G401.6 (cell line): Measurements from ENCODE around the gene TBPL2.
A peak's percentile ranks its signal among the peaks of the same experiment; 100 is the strongest.
"Not testable (repeated sequence)": the region's sequence is repeated elsewhere in the genome, so short reads cannot be mapped to it uniquely, and the experiment has no call there.

Source experiments
- FAIRE-seq: peaks from 2 replicates; lab custom pipeline; 2012; peaks lifted over from hg19 to GRCh38; lab: Jason Lieb, UNC

TBPL2 gene

DNA sequence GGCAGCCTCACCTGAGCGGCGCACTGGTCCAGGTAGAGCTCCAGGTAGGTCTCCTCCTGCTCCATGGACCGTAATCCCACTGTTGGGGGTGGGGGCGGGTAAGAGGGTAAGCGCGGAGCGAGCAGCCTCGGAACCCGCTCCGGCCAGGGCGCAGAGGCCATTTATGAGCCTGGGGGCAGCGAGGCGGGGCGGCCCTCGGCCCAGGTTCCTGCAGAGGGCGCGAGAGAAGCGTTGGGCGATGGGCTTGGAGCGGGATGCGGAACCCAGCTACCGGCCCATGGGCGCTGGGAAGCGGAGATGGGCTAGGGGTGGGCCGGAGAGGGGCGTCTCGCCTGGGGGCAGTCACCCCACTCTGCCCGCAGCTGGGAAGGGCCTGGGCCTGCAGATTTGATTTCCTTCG is at the start of gene TBPL2:
Gene TBPL2 (minus strand): TSS at position 232 of the 400 bp plus-strand sequence. CDS start 167 bp downstream, at position 65.
- FAIRE-seq: no peak

- no peak for FAIRE-seq
These were observed 47.8 kb upstream of the TBPL2 start for GRCh38 chr14:55488204-55488603.

DNA sequence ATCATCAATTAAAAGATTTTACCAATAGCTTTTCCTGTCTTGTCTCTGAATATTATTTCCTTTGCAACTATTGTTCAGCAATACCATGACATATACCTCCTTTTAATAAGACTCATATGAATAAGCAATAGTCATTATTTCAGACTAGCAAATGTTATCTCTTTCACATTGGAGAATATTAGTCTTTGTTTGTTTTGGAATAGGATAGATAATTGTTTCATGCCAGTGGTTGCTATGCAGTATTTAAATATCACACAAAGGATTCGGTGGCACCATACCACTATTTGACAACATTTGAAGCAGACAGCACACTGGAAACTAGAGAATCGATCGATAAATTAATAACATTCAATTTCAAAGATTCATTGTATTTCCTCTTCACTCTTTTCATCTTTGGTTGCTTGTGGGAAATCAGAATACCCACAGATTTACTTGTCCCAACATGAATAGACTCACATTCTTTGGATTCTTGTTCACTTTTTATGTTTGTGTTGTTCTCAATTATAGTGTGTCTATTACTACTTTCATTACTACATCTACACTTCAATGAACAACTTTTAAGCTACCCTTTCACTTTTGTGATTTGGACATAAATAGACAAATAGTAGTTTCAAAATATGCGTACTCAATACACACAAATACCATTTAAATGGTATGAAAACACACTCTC is 42.7 kb upstream of the TBPL2 start:
- no peak for FAIRE-seq

DNA sequence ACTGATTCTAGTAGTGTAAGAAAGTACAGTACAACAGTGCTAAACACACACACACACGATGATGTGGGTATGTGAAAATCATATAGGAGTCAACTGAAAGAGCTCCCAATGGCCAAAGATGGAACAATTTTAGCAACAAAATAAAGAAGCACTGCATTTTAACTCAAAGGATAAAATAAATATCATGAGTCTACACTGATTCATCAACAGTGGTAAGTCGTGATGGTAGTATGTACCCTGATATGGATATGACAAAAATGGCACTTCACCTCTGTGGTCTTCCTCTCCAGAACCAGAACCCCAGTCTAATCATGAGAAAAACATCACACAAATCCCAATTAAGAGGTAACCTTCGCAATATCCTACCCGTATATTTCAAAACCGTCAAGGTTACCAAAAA is 41.4 kb upstream of the TBPL2 start:
- FAIRE-seq: no peak

GRCh38 chr14:55477680-55478079 is 37.3 kb upstream of the TBPL2 start:
- FAIRE-seq: no peak

DNA sequence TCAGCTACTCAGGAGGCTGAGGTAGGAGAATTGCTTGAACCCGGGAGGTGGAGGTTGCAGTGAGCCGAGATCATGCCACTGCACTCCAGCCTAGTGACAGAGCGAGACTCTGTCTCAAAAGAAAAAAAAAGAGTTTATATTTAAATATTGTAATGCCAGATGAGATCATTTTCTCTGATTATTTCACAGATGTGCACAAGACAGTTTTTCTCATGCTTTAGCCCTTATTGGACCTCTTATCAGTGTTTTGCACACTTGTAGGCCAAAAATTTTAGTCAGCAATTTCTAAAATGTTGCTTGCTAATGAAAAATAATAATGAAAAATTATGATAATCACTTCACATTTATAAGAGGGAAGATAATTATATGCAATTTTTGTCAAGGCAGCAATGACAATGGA is 36.0 kb upstream of the TBPL2 start:
- FAIRE-seq: not testable (repeated sequence)

DNA sequence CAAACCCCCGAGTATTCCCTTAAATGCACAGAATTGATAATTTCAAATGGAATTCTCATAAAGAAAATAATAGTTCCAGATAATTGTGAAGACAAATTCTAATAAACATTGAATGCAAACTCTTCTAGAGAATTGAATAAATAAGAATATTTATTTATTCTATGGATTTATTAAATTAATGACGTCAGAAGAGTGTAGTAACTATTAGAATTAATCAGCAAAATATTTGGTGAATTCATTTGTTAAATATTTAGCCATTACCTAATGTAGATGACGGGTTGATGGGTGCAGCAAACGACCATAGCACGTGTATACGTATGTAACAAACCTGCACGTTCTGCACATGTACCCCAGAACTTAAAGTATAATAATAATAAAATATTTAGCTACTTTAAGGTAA is 33.4 kb upstream of the TBPL2 start:
- FAIRE-seq: peak; percentile 66

DNA sequence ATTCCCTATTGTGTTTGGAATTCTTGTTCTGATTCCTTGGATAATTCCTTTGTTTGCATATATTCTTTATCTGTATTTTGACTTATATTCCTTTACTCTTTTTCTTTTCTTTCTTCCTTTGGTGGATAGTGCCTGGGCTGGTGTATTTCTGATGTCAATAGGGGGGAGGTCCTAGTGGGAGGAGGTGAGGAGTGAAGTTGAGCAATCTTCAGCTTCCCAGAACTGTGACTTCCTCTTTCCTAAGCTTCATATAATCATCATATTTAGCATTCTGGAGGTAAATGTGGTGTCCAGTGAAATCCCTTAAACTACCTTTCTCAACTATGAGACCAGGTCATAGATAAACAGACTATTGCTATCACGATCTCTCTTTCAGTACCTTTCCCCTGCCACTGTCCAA is 29.6 kb upstream of the TBPL2 start:
- no peak for FAIRE-seq

DNA sequence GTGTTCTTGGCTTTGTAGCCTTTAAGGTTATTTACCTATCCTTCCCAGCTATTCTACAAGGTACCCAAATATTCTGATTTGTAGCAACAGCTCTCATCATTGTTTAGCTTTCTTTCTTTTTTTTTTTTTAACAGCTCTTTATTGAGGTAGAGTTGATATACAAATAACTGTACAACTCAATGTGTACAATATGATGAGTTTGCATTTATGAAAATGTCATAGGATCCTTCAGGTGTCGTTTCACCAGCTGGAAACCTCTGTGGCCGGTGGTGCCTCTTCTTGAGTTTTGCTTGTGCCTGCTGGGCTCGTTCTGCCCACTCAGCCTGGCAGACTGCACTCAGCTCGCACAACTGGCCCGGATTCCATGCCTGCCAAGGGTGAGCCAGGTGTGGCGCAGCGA is 26.9 kb upstream of the TBPL2 start:
- FAIRE-seq: no peak

GRCh38 chr14:55458800-55459515 is 18.5 kb upstream of the TBPL2 start:
- no peak for FAIRE-seq

DNA sequence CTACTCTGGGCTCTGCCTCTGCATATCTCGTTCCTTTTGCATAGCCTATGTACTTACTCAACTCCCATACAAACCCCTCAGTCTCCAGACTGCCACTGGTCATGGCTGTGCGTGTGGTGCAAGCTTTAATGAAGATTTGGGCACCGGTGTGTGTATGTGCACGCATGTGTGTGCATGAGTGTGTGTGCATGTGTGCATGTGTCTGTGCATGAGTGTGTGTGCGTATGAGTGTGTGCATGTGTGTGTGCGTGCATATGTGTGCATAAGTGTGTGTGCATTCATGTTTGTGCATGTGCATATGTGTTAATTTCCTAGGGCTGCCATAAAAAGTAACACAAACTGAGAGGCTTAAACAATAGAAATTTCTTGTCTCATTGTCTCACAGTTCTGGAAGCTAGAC is 17.1 kb upstream of the TBPL2 start:
- no peak for FAIRE-seq

DNA sequence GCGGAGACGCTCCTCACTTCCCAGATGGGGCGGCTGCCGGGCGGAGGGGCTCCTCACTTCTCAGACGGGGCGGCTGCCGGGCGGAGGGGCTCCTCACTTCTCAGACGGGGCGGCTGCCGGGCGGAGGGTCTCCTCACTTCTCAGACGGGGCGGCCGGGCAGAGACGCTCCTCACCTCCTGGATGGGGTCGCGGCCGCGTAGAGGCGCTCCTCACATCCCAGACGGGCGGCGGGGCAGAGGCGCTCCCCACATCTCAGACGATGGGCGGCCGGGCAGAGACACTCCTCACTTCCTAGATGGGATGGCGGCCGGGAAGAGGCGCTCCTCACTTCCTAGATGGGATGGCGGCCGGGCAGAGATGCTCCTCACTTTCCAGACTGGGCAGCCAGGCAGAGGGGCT is 16.0 kb upstream of the TBPL2 start:
- not testable (repeated sequence) for FAIRE-seq

- FAIRE-seq: no peak
These were observed 14.0 kb upstream of the TBPL2 start for GRCh38 chr14:55454264-55455002.

- no peak for FAIRE-seq
These were observed 11.5 kb upstream of the TBPL2 start for GRCh38 chr14:55451950-55452349.

DNA sequence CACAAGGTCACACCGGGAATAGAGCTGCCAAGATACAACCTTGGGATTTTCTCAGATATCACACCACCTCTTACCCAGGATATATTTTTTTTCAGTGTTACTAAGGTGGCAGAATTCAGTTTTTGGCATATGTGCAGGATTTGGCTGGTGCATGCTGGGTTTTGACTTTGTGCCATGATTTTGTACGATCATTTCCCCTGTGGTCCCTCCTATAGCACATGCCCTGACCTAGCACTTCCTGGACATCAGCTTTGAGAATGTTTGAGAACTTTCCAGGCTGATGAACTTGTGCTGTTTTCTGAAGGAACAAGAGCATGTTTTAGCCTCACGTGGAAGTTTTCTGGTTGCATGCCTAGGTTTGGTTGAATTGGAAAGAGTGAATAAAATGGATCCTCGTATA is 11.0 kb upstream of the TBPL2 start:
- FAIRE-seq: no peak

DNA sequence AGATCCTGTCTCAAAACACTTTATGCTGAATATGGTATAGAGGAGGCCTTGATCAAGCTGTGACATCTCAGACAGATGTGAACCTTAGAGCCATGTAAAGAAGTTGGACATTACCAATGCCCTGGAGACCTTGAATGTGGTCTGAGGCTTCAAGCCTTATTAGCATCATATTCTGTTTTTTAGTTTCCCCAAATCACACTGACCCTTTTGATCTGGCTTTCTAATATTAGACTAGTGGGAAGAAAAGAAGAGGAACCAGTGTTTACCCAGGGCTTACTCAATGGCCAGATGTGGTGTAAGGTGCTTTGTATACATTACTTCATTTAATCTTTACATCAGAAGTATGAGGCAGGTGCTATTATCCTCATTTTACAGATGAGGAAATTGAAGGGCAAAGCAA is 10.6 kb upstream of the TBPL2 start:
- FAIRE-seq: no peak

GRCh38 chr14:55450539-55450938 is 10.1 kb upstream of the TBPL2 start:
- no peak for FAIRE-seq

GRCh38 chr14:55450124-55450523 is 9.7 kb upstream of the TBPL2 start:
- FAIRE-seq: no peak

- no peak for FAIRE-seq
These were observed 8.7 kb upstream of the TBPL2 start for GRCh38 chr14:55449116-55449515.

GRCh38 chr14:55448141-55448614 is 7.8 kb upstream of the TBPL2 start:
- no peak for FAIRE-seq

DNA sequence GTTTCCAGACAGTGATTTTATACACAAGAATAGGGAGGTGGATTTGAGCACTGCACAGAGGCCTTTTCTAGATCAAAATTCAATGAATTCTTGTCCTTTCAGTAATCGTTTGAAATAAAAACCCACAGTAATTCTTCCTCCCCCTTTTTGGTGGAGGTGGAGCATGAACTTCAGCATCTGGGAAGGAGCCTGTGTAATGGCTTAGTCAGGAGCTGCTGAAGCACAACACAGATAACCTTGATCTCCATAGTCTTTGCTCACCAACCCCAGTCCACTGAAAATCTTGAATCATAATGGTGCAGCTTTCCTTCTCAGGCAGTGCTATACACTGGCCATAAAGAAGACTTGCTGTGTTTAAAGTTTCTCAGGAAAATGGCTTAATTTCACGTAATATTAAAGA is 6.4 kb upstream of the TBPL2 start:
- FAIRE-seq: no peak

DNA sequence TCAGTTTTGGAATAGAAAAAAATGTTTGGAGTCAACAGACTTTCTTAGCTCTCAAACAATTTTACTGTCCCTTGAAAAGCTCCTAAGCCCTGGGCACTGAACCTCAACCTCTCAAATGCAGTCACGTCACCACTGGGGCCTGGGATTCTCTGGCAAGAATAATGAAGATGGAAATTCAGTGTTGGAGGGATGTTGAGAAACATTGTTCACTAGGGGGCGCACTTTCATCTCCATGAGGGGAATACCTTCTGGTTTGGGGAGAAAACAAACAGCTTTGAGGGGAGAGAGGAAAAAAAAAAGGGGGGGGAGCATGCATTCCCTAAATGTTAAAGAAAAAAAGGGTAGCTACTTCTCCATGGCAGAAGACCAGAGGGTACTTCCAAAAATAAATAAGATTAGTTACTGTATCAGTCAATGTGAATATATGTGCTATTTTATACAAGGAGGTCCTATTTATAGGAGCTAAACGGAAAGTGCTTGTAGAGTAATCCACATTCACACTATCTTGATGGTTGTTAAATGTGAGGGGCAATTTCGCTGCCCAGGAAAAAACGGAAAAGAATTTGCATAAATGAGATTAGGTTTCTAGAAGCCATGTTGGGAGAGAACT is 5.8 kb upstream of the TBPL2 start:
- peak; percentile 27 for FAIRE-seq

GRCh38 chr14:55441286-55441685 is 870 bp upstream of the TBPL2 start:
- FAIRE-seq: no peak
